ENCODE data around the gene PIEZO2.

- no peak for TF ChIP-seq CTCF (IDR thresholded peaks at IDR 0.05 in 8 of 11, conservative IDR thresholded peaks at IDR 0.05 in 3 of 11)
- TF ChIP-seq POLR2AphosphoS5 (IDR thresholded peaks at IDR 0.05) = no peak
Measured at GRCh38 chr18:10928011-10928771, 221.2 kb downstream of the PIEZO2 start.

Measured in spleen (tissue), 7 donors.